Measurements from ENCODE around the gene C14orf132. TPM values are rescaled to one million over a fixed set of nuclear protein-coding genes. Genes with fewer than 3 reads are reported as not detected.

Gene C14orf132
- total RNA-seq, 1 experiment from 2014 or later: 1.3 TPM

- no peak for TF ChIP-seq CTCF (IDR thresholded peaks at IDR 0.05; ENCODE audit: unreplicated experiment)
- Mint-ChIP-seq H3K27me3 (ENCODE audit: unreplicated experiment) (peaks cover 5% of the 10 kb centered on the region), H3K36me3 (ENCODE audit: insufficient read depth, unreplicated experiment) (no peaks in the 10 kb centered on the region), H3K4me3 (ENCODE audit: low read depth, unreplicated experiment) (no peak overlapping the region), H3K27ac (ENCODE audit: unreplicated experiment) (no peak overlapping the region), H3K4me1 (ENCODE audit: low read depth, unreplicated experiment) (peaks cover 4% of the 10 kb centered on the region), H3K9me3 (ENCODE audit: low read depth, unreplicated experiment) (peaks cover 13% of the 10 kb centered on the region)
- no TSS peak for BruUV-seq (replicated peaks)
- CTCF ChIA-PET: no interaction called here
- intact Hi-C loops (cut with micrococcal nuclease; ENCODE audit: unreplicated experiment): no loop called here
- DNase-seq: no peak
Measured at GRCh38 chr14:96112032-96112431, 72.9 kb downstream of the C14orf132 start.

- Mint-ChIP-seq H3K36me3 (ENCODE audit: insufficient read depth, unreplicated experiment) (no peaks in the 10 kb centered on the region), H3K27ac (ENCODE audit: unreplicated experiment) (no peak overlapping the region)
- CTCF ChIA-PET: no interaction called here
Measured at GRCh38 chr14:96114002-96114401, 74.8 kb downstream of the C14orf132 start.

GRCh38 chr14:96117101-96117897 is 78.1 kb downstream of the C14orf132 start:
- CTCF ChIA-PET: no interaction called here
- Mint-ChIP-seq H3K4me3 (ENCODE audit: low read depth, unreplicated experiment) (no peak overlapping the region), H3K4me1 (ENCODE audit: low read depth, unreplicated experiment) (peaks cover 9% of the 10 kb centered on the region), H3K27ac (ENCODE audit: unreplicated experiment) (no peak overlapping the region), H3K36me3 (ENCODE audit: insufficient read depth, unreplicated experiment) (no peaks in the 10 kb centered on the region), H3K9me3 (ENCODE audit: low read depth, unreplicated experiment) (peaks cover 13% of the 10 kb centered on the region), H3K27me3 (ENCODE audit: unreplicated experiment) (no peaks in the 10 kb centered on the region)
- DNase-seq: no peak
- no TSS peak for BruUV-seq (replicated peaks)
- TF ChIP-seq CTCF (IDR thresholded peaks at IDR 0.05; ENCODE audit: unreplicated experiment): no peak
- intact Hi-C loops (cut with micrococcal nuclease; ENCODE audit: unreplicated experiment): no loop called here

More at GRCh38 chr14:96114002-96114401, 74.8 kb downstream of the C14orf132 start:
- no peak for DNase-seq
- Mint-ChIP-seq H3K27me3 (ENCODE audit: unreplicated experiment) (no peaks in the 10 kb centered on the region), H3K4me3 (ENCODE audit: low read depth, unreplicated experiment) (no peak overlapping the region), H3K4me1 (ENCODE audit: low read depth, unreplicated experiment) (peaks cover 9% of the 10 kb centered on the region), H3K9me3 (ENCODE audit: low read depth, unreplicated experiment) (peaks cover 13% of the 10 kb centered on the region)
- TF ChIP-seq CTCF (IDR thresholded peaks at IDR 0.05; ENCODE audit: unreplicated experiment): no peak
- no TSS peak for BruUV-seq (replicated peaks)
- intact Hi-C loops (cut with micrococcal nuclease; ENCODE audit: unreplicated experiment): no loop called here

GRCh38 chr14:96117960-96118359 is 78.8 kb downstream of the C14orf132 start:
- intact Hi-C loops (cut with micrococcal nuclease; ENCODE audit: unreplicated experiment): no loop called here
- Mint-ChIP-seq H3K27me3 (ENCODE audit: unreplicated experiment) (no peaks in the 10 kb centered on the region), H3K27ac (ENCODE audit: unreplicated experiment) (no peak overlapping the region), H3K4me3 (ENCODE audit: low read depth, unreplicated experiment) (no peak overlapping the region), H3K9me3 (ENCODE audit: low read depth, unreplicated experiment) (peaks cover 11% of the 10 kb centered on the region), H3K4me1 (ENCODE audit: low read depth, unreplicated experiment) (peaks cover 9% of the 10 kb centered on the region), H3K36me3 (ENCODE audit: insufficient read depth, unreplicated experiment) (no peaks in the 10 kb centered on the region)
- no peak for TF ChIP-seq CTCF (IDR thresholded peaks at IDR 0.05; ENCODE audit: unreplicated experiment)
- BruUV-seq (replicated peaks): no TSS peak
- DNase-seq: no peak
- CTCF ChIA-PET: no interaction called here
